Neural cell (in vitro differentiated cells): ENCODE measurements around the gene LRRC8B. TPM values are rescaled to one million over a fixed set of nuclear protein-coding genes. Genes with fewer than 3 reads are reported as not detected.
"Not testable (repeated sequence)": the region's sequence is repeated elsewhere in the genome, so short reads cannot be mapped to it uniquely, and the experiment has no call there.

Experiments used
- H2AFZ ChIP-seq: fragments of 200-600, 300-800 bp; sonication (generic), shearing (Covaris generic); 2 replicates; pipeline ENCODE4 v1.6.0; 2014; ENCODE audit warnings: low read depth, mild to moderate bottlenecking, antibody characterized with exemption, low read length, moderate library complexity
- H3F3A ChIP-seq: fragments of 200-600 bp; shearing (Covaris generic); 2 replicates; pipeline ENCODE4 v1.6.1; 2016; ENCODE audit warnings: mild to moderate bottlenecking, moderate library complexity, mixed read lengths, antibody characterized with exemption, low read length; ENCODE audit not compliant: insufficient read depth, poor library complexity, severe bottlenecking
- H3K27ac ChIP-seq: fragments of 200-600, 300-800 bp; sonication (generic), shearing (Covaris generic); 2 replicates; pipeline ENCODE4 v1.5.1; 2014; ENCODE audit warnings: mild to moderate bottlenecking, low read length, moderate library complexity
- H3K27me3 ChIP-seq: fragments of 300-800, 200-600 bp; sonication (generic), shearing (Covaris generic); 2 replicates; pipeline ENCODE4 v1.6.0; 2014; ENCODE audit warnings: mild to moderate bottlenecking, low read depth, low read length, moderate library complexity; ENCODE audit not compliant: insufficient read depth
- H3K36me3 ChIP-seq: fragments of 300-800, 200-600 bp; sonication (generic), shearing (Covaris generic); 2 replicates; pipeline ENCODE4 v1.5.1; 2014; ENCODE audit warnings: mild to moderate bottlenecking, antibody characterized with exemption, low read length, moderate library complexity; ENCODE audit not compliant: insufficient read depth
- H3K4me2 ChIP-seq: fragments of 300-800, 200-600 bp; sonication (generic), shearing (Covaris generic); 2 replicates; pipeline ENCODE4 v1.6.0; 2014; ENCODE audit warnings: mild to moderate bottlenecking, low read length
- H3K4me3 ChIP-seq: fragments of 300-800, 200-600 bp; sonication (generic), shearing (Covaris generic); 2 replicates; pipeline ENCODE4 v1.5.1; 2014; ENCODE audit warnings: mild to moderate bottlenecking, low read length, moderate library complexity
- H3K79me2 ChIP-seq: fragments of 200-600 bp; shearing (Covaris generic); replicated peaks from 2 replicates; pipeline ENCODE4 v1.6.0; 2014; ENCODE audit warnings: mild to moderate bottlenecking, low read length, moderate library complexity; ENCODE audit not compliant: insufficient read depth
- H3K9ac ChIP-seq: fragments of 300-800, 200-600 bp; sonication (generic), shearing (Covaris generic); 2 replicates; pipeline ENCODE4 v1.6.1; 2016; ENCODE audit warnings: mild to moderate bottlenecking, low read length, mixed read lengths
- H3K9me2 ChIP-seq: fragments of 200-600 bp; shearing (Covaris generic); 2 replicates; pipeline ENCODE4 v1.6.1; 2016; ENCODE audit warnings: mild to moderate bottlenecking, low read length, mixed read lengths; ENCODE audit not compliant: insufficient read depth
- H3K9me3 ChIP-seq: fragments of 200-600, 300-800 bp; sonication (generic), shearing (Covaris generic); 2 replicates; pipeline ENCODE4 v1.6.1; 2016; ENCODE audit warnings: mild to moderate bottlenecking, mixed run types, low read length, moderate library complexity, mixed read lengths
- H4K20me1 ChIP-seq: fragments of 200-600 bp; shearing (Covaris generic); 2 replicates; pipeline ENCODE4 v1.6.1; 2016; ENCODE audit warnings: mild to moderate bottlenecking, mixed run types; ENCODE audit not compliant: insufficient read depth
- EP300 ChIP-seq: fragments of 450-650 bp; conservative IDR thresholded peaks from 2 replicates; pipeline ENCODE4 v1.6.1; 2014; ENCODE audit warnings: antibody characterized with exemption, mild to moderate bottlenecking, moderate library complexity; ENCODE audit not compliant: poor library complexity, severe bottlenecking
- EZH2 ChIP-seq: fragments of 200-600, 300-800 bp; shearing (Covaris generic), sonication (generic); IDR thresholded peaks from 2 replicates; pipeline ENCODE4 v1.6.1; 2014; ENCODE audit warnings: antibody characterized with exemption, low read length, borderline replicate concordance, mild to moderate bottlenecking; ENCODE audit not compliant: insufficient read depth, poor library complexity, severe bottlenecking
- MXI1 ChIP-seq: fragments of 450-650 bp; conservative IDR thresholded peaks from 2 replicates; pipeline ENCODE4 v1.6.1; 2014; ENCODE audit warnings: antibody characterized with exemption, mild to moderate bottlenecking; ENCODE audit not compliant: poor library complexity, severe bottlenecking
- POLR2AphosphoS5 ChIP-seq: IDR thresholded peaks from 2 replicates; pipeline ENCODE4 v1.6.1; 2012
- RAD21 ChIP-seq: fragments of 450-650 bp; conservative IDR thresholded peaks from 2 replicates; pipeline ENCODE4 v1.6.1; 2014; ENCODE audit warnings: antibody characterized with exemption, mild to moderate bottlenecking, moderate library complexity
- SMC3 ChIP-seq: fragments of 450-650 bp; conservative IDR thresholded peaks from 2 replicates; pipeline ENCODE4 v1.6.1; 2014; ENCODE audit warnings: antibody characterized with exemption, mild to moderate bottlenecking, moderate library complexity; ENCODE audit not compliant: poor library complexity
- TAF1 ChIP-seq: IDR thresholded peaks from 2 replicates; pipeline ENCODE4 v1.6.1; 2012; ENCODE audit warnings: low read depth
- polyA plus RNA-seq: library from polyadenylated mRNA; depleted of rRNA; stranded (reverse); fragments of >200 nt; gene quantifications from 2 replicates; pipeline ENCODE4 v1.2.3, GENCODE V29; 2014
- TF ChIP-seq, protein P1 (sequence below): IDR thresholded peaks from 2 replicates; pipeline ENCODE4 v1.6.1; 2012; ENCODE audit warnings: borderline replicate concordance
- TF ChIP-seq, protein P2 (sequence below): fragments of 450-650 bp; IDR thresholded peaks from 2 replicates; pipeline ENCODE4 v1.5.1; 2014; ENCODE audit warnings: antibody characterized with exemption, mild to moderate bottlenecking, moderate library complexity; ENCODE audit not compliant: poor library complexity, severe bottlenecking

The LRRC8B gene
- polyA plus RNA-seq, 1 donor from 2014 or later = 15.9 TPM

DNA sequence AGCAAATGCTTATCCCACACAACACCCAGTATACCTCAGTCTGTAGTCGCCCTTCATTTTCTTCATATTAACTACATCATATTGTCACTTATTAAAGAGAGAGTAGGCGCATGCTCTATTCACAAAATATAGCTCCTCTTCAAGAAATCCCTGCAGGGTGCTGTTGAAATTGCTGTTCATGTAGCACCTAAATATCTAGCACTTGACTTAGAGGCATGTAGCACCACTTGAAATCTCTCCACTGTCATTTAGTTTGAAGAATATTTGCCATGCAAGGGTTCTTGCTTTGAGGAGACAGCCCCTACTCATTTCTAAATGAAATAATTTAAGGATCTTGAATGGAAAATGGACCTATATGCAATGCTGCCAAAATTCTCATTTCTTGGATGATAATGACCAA is 20.9 kb upstream of the LRRC8B start:
- Histone ChIP-seq H3K9me3 (no peaks in the 10 kb centered on the region), H3K79me2 (no peaks in the 10 kb centered on the region), H3K4me2 (no peak overlapping the region), H3K36me3 (no peaks in the 10 kb centered on the region), H2AFZ (no peak overlapping the region), H4K20me1 (no peaks in the 10 kb centered on the region), H3F3A (no peaks in the 10 kb centered on the region), H3K9ac (no peak overlapping the region), H3K27ac (no peak overlapping the region), H3K9me2 (no peaks in the 10 kb centered on the region), H3K4me3 (no peak overlapping the region), H3K27me3 (no peaks in the 10 kb centered on the region)
- no peak for TF ChIP-seq RAD21
- no peak for TF ChIP-seq POLR2AphosphoS5
- TF ChIP-seq EZH2 = no peak
- no peak for TF ChIP-seq TAF1
- TF ChIP-seq SMC3 = no peak
- TF ChIP-seq, protein P1, sequence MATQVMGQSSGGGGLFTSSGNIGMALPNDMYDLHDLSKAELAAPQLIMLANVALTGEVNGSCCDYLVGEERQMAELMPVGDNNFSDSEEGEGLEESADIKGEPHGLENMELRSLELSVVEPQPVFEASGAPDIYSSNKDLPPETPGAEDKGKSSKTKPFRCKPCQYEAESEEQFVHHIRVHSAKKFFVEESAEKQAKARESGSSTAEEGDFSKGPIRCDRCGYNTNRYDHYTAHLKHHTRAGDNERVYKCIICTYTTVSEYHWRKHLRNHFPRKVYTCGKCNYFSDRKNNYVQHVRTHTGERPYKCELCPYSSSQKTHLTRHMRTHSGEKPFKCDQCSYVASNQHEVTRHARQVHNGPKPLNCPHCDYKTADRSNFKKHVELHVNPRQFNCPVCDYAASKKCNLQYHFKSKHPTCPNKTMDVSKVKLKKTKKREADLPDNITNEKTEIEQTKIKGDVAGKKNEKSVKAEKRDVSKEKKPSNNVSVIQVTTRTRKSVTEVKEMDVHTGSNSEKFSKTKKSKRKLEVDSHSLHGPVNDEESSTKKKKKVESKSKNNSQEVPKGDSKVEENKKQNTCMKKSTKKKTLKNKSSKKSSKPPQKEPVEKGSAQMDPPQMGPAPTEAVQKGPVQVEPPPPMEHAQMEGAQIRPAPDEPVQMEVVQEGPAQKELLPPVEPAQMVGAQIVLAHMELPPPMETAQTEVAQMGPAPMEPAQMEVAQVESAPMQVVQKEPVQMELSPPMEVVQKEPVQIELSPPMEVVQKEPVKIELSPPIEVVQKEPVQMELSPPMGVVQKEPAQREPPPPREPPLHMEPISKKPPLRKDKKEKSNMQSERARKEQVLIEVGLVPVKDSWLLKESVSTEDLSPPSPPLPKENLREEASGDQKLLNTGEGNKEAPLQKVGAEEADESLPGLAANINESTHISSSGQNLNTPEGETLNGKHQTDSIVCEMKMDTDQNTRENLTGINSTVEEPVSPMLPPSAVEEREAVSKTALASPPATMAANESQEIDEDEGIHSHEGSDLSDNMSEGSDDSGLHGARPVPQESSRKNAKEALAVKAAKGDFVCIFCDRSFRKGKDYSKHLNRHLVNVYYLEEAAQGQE = no peak
- no peak for TF ChIP-seq MXI1
- no peak for TF ChIP-seq EP300
- TF ChIP-seq, protein P2, sequence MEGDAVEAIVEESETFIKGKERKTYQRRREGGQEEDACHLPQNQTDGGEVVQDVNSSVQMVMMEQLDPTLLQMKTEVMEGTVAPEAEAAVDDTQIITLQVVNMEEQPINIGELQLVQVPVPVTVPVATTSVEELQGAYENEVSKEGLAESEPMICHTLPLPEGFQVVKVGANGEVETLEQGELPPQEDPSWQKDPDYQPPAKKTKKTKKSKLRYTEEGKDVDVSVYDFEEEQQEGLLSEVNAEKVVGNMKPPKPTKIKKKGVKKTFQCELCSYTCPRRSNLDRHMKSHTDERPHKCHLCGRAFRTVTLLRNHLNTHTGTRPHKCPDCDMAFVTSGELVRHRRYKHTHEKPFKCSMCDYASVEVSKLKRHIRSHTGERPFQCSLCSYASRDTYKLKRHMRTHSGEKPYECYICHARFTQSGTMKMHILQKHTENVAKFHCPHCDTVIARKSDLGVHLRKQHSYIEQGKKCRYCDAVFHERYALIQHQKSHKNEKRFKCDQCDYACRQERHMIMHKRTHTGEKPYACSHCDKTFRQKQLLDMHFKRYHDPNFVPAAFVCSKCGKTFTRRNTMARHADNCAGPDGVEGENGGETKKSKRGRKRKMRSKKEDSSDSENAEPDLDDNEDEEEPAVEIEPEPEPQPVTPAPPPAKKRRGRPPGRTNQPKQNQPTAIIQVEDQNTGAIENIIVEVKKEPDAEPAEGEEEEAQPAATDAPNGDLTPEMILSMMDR = no peak

DNA sequence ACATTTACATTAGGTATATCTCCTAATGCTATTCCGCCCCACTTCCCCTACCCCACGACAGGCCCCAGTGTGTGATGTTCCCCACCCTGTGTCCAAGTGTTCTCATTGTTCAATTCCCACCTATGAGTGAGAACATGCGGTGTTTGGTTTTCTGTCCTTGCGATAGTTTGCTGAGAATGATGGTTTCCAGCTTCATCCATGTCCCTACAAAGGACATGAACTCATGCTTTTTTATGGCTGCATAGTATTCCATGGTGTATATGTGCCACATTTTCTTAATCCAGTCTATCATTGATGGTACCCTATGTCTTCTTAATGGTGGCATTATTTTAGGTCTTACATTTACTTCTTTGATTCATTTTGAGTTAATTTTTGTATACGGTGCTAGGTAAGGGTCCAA is 14.6 kb upstream of the LRRC8B start:
- H3K9me3 ChIP-seq, H3K9ac ChIP-seq, H3F3A ChIP-seq, H3K36me3 ChIP-seq, H3K4me3 ChIP-seq, H3K9me2 ChIP-seq, H3K27ac ChIP-seq, H3K27me3 ChIP-seq, H3K4me2 ChIP-seq, H2AFZ ChIP-seq, H4K20me1 ChIP-seq, H3K79me2 ChIP-seq: not testable (repeated sequence)

DNA sequence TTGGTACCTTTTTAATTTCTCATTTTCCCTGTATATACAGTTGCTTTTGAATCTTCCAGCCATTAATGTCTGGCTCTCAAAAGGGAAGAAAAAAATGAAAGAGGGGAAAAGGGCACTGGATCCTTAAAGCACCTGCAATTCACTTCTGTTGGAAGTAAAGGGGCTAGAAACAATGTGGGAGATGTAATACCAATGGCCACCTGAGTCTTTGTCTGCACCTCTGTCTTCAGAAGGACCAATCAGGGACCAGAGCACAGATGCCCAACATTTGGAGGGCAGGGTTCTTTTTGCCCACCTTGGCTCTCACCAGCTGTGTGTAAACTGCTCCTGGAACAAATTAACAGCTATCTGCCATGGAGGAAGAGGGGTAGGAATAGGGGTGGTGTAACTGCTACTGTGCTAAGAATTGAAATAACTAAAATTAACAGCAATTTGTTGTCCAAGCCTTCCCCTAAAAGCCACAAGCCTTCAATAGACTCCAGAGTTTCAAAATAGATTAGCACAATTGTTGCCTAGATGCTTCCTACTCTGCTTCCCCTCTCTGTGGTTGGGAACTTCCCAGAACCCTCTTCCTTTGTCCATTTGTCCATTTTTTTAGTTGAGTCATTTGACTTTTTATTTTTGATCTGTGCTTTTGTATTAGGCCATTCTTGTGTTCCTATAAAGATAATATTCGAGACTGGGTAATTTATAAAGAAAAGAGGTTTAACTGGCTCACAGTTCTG is 11.5 kb upstream of the LRRC8B start:
- no peaks in the 10 kb centered on the region for H3F3A ChIP-seq
- H3K27me3 ChIP-seq = no peaks in the 10 kb centered on the region
- H3K27ac ChIP-seq = no peak overlapping the region
- no peaks in the 10 kb centered on the region for H3K79me2 ChIP-seq
- H2AFZ ChIP-seq = no peak overlapping the region
- TF ChIP-seq POLR2AphosphoS5 (no peak), TAF1 (no peak), EZH2 (no peak), EP300 (no peak), MXI1 (no peak), RAD21 (no peak), SMC3 (no peak)
- TF ChIP-seq, protein P1 = no peak
- TF ChIP-seq, protein P2 = no peak
- H3K4me2 ChIP-seq = no peak overlapping the region
- no peaks in the 10 kb centered on the region for H4K20me1 ChIP-seq
- no peaks in the 10 kb centered on the region for H3K9me3 ChIP-seq
- H3K4me3 ChIP-seq = no peak overlapping the region
- H3K9me2 ChIP-seq = no peaks in the 10 kb centered on the region
- no peaks in the 10 kb centered on the region for H3K36me3 ChIP-seq
- no peak overlapping the region for H3K9ac ChIP-seq
